ENCODE measurements around the gene CTBP2.

DNA sequence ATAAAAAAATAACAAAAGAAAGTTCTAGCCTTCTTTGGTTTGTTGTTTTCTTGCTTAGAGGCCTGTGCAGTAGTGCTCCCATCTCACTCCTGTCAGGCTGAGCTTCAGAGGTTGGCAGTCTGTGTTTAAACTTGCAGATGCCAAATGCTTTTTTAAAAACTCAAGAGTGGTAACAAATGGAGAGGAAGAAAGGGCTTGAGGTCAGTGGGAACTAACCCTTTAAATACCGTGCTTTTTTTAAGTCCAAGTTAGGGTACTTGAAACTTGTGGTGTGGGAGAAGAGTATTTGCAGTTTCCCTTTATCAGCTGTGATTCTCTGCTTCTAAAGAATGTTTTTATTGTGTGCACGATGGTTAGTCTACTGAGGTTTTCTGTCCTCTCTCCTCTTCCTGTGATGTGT, 189.1 kb downstream of the CTBP2 start:
- TF ChIP-seq, protein P1, sequence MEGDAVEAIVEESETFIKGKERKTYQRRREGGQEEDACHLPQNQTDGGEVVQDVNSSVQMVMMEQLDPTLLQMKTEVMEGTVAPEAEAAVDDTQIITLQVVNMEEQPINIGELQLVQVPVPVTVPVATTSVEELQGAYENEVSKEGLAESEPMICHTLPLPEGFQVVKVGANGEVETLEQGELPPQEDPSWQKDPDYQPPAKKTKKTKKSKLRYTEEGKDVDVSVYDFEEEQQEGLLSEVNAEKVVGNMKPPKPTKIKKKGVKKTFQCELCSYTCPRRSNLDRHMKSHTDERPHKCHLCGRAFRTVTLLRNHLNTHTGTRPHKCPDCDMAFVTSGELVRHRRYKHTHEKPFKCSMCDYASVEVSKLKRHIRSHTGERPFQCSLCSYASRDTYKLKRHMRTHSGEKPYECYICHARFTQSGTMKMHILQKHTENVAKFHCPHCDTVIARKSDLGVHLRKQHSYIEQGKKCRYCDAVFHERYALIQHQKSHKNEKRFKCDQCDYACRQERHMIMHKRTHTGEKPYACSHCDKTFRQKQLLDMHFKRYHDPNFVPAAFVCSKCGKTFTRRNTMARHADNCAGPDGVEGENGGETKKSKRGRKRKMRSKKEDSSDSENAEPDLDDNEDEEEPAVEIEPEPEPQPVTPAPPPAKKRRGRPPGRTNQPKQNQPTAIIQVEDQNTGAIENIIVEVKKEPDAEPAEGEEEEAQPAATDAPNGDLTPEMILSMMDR (IDR thresholded peaks at IDR 0.05; ENCODE audit: low read depth, low read length, poor library complexity, severe bottlenecking): no peak
- TF ChIP-seq EZH2phosphoT487 (IDR thresholded peaks at IDR 0.05; ENCODE audit: borderline replicate concordance, low read length): no peak
